ENCODE data around the gene SCN5A. TPM values are rescaled to one million over a fixed set of nuclear protein-coding genes. Genes with fewer than 3 reads are reported as not detected.

SCN5A gene
- polyA plus RNA-seq, 3 donors from 2014 or later = not detected

- no peak for DNase-seq
- Mint-ChIP-seq H3K27me3 (ENCODE audit: low read depth in 3 of 3) (peaks cover 0 to 4% (median 3%) of the 10 kb centered on the region in 3 donors), H3K36me3 (peaks cover 0 to 5% (median 0%) of the 10 kb centered on the region in 3 donors), H3K4me3 (no peak overlapping the region), H3K9me3 (peaks cover 0 to 2% (median 0%) of the 10 kb centered on the region in 6 donors), H3K27ac (no peak overlapping the region), H3K4me1 (no peaks in the 10 kb centered on the region)
Measured at GRCh38 chr3:38545550-38545949, 103.9 kb downstream of the SCN5A start.

- Mint-ChIP-seq H3K4me1 (no peaks in the 10 kb centered on the region), H3K36me3 (peaks cover 0 to 5% (median 0%) of the 10 kb centered on the region in 3 donors), H3K27me3 (ENCODE audit: low read depth in 3 of 3) (peaks cover 0 to 3% (median 2%) of the 10 kb centered on the region in 3 donors), H3K9me3 (peaks cover 0 to 2% (median 0%) of the 10 kb centered on the region in 6 donors), H3K27ac (no peak overlapping the region), H3K4me3 (no peak overlapping the region)
- DNase-seq = no peak
Measured at GRCh38 chr3:38544926-38545325, 104.6 kb downstream of the SCN5A start.

GRCh38 chr3:38543586-38543985 lies 105.9 kb downstream of the SCN5A start:
- no peak for DNase-seq
- Mint-ChIP-seq H3K4me3 (no peak overlapping the region), H3K27me3 (ENCODE audit: low read depth in 3 of 3) (peaks cover 0 to 3% (median 2%) of the 10 kb centered on the region in 3 donors), H3K4me1 (no peaks in the 10 kb centered on the region), H3K27ac (no peak overlapping the region), H3K9me3 (peaks cover 0 to 2% (median 0%) of the 10 kb centered on the region in 6 donors), H3K36me3 (peaks cover 0 to 5% (median 0%) of the 10 kb centered on the region in 3 donors)

GRCh38 chr3:38542401-38543298 lies 106.8 kb downstream of the SCN5A start:
- no peak for DNase-seq
- peaks cover 0 to 9% (median 0%) of the 10 kb centered on the region in 3 donors for H3K36me3 Mint-ChIP-seq
- no peak overlapping the region for H3K4me3 Mint-ChIP-seq
- H3K9me3 Mint-ChIP-seq = peaks cover 0 to 2% (median 0%) of the 10 kb centered on the region in 6 donors
- no peak overlapping the region for H3K27ac Mint-ChIP-seq
- H3K27me3 Mint-ChIP-seq (ENCODE audit: low read depth in 3 of 3) = peaks cover 0 to 3% (median 2%) of the 10 kb centered on the region in 3 donors
- H3K4me1 Mint-ChIP-seq = no peaks in the 10 kb centered on the region

GRCh38 chr3:38541806-38542205 lies 107.7 kb downstream of the SCN5A start:
- no peaks in the 10 kb centered on the region for H3K4me1 Mint-ChIP-seq
- H3K36me3 Mint-ChIP-seq = peaks cover 0 to 13% (median under 1%) of the 10 kb centered on the region in 3 donors
- H3K4me3 Mint-ChIP-seq = no peak overlapping the region
- DNase-seq = no peak
- no peak overlapping the region for H3K27ac Mint-ChIP-seq
- H3K9me3 Mint-ChIP-seq = peaks cover 0 to 2% (median 0%) of the 10 kb centered on the region in 6 donors
- peaks cover 0 to 3% (median 2%) of the 10 kb centered on the region in 3 donors for H3K27me3 Mint-ChIP-seq (ENCODE audit: low read depth in 3 of 3)

- peaks cover 0 to 2% (median 2%) of the 10 kb centered on the region in 3 donors for H3K27me3 Mint-ChIP-seq (ENCODE audit: low read depth in 3 of 3)
- no peak overlapping the region for H3K4me3 Mint-ChIP-seq
- H3K27ac Mint-ChIP-seq = no peak overlapping the region
- no peaks in the 10 kb centered on the region for H3K9me3 Mint-ChIP-seq
- no peaks in the 10 kb centered on the region for H3K4me1 Mint-ChIP-seq
- no peak for DNase-seq
- H3K36me3 Mint-ChIP-seq = peaks cover 3 to 19% (median 14%) of the 10 kb centered on the region in 3 donors
Measured at GRCh38 chr3:38538773-38539353, 110.6 kb downstream of the SCN5A start.

- H3K9me3 Mint-ChIP-seq = no peaks in the 10 kb centered on the region
- H3K27ac Mint-ChIP-seq = no peak overlapping the region
- no peaks in the 10 kb centered on the region for H3K27me3 Mint-ChIP-seq (ENCODE audit: low read depth in 3 of 3)
- no peaks in the 10 kb centered on the region for H3K4me1 Mint-ChIP-seq
- H3K4me3 Mint-ChIP-seq = no peak overlapping the region
- no peak for DNase-seq
- H3K36me3 Mint-ChIP-seq = peaks cover 3 to 15% (median 14%) of the 10 kb centered on the region in 3 donors
Measured at GRCh38 chr3:38536671-38537070, 112.8 kb downstream of the SCN5A start.

GRCh38 chr3:38534604-38535003 lies 114.9 kb downstream of the SCN5A start:
- Mint-ChIP-seq H3K4me1 (no peaks in the 10 kb centered on the region), H3K9me3 (no peaks in the 10 kb centered on the region), H3K27ac (no peak overlapping the region), H3K27me3 (ENCODE audit: low read depth in 3 of 3) (no peaks in the 10 kb centered on the region), H3K36me3 (peaks cover 3 to 22% (median 16%) of the 10 kb centered on the region in 3 donors), H3K4me3 (no peak overlapping the region)
- DNase-seq = no peak

GRCh38 chr3:38534180-38534579 lies 115.3 kb downstream of the SCN5A start:
- no peaks in the 10 kb centered on the region for H3K4me1 Mint-ChIP-seq
- H3K9me3 Mint-ChIP-seq = no peaks in the 10 kb centered on the region
- peaks cover 3 to 22% (median 18%) of the 10 kb centered on the region in 3 donors for H3K36me3 Mint-ChIP-seq
- DNase-seq = no peak
- H3K27ac Mint-ChIP-seq = no peak overlapping the region
- no peaks in the 10 kb centered on the region for H3K27me3 Mint-ChIP-seq (ENCODE audit: low read depth in 3 of 3)
- H3K4me3 Mint-ChIP-seq = no peak overlapping the region

- no peak overlapping the region for H3K4me3 Mint-ChIP-seq
- DNase-seq = no peak
- H3K36me3 Mint-ChIP-seq = peaks cover 3 to 22% (median 18%) of the 10 kb centered on the region in 3 donors
- no peak overlapping the region for H3K27ac Mint-ChIP-seq
- no peaks in the 10 kb centered on the region for H3K9me3 Mint-ChIP-seq
- H3K27me3 Mint-ChIP-seq (ENCODE audit: low read depth in 3 of 3) = no peaks in the 10 kb centered on the region
- H3K4me1 Mint-ChIP-seq = no peaks in the 10 kb centered on the region
Measured at GRCh38 chr3:38533285-38533976, 116.1 kb downstream of the SCN5A start.

- Mint-ChIP-seq H3K36me3 (peaks cover 6 to 22% (median 17%) of the 10 kb centered on the region in 3 donors), H3K4me1 (no peaks in the 10 kb centered on the region), H3K27me3 (ENCODE audit: low read depth in 3 of 3) (no peaks in the 10 kb centered on the region), H3K4me3 (no peak overlapping the region), H3K9me3 (no peaks in the 10 kb centered on the region), H3K27ac (no peak overlapping the region)
- DNase-seq = no peak
Measured at GRCh38 chr3:38532529-38532928, 117.0 kb downstream of the SCN5A start.

- no peaks in the 10 kb centered on the region for H3K4me1 Mint-ChIP-seq
- H3K9me3 Mint-ChIP-seq = no peaks in the 10 kb centered on the region
- no peak for DNase-seq
- peaks cover 21 to 43% (median 23%) of the 10 kb centered on the region in 3 donors for H3K36me3 Mint-ChIP-seq
- no peaks in the 10 kb centered on the region for H3K27me3 Mint-ChIP-seq (ENCODE audit: low read depth in 3 of 3)
- H3K27ac Mint-ChIP-seq = no peak overlapping the region
- H3K4me3 Mint-ChIP-seq = no peak overlapping the region
Measured at GRCh38 chr3:38528457-38528856, 121.0 kb downstream of the SCN5A start.

- no peak for DNase-seq
- H3K27ac Mint-ChIP-seq = peak overlapping the region in 1 of 6 donors; percentile 2
- no peaks in the 10 kb centered on the region for H3K27me3 Mint-ChIP-seq (ENCODE audit: low read depth in 3 of 3)
- H3K36me3 Mint-ChIP-seq = peaks cover 21 to 56% (median 23%) of the 10 kb centered on the region in 3 donors
- H3K4me1 Mint-ChIP-seq = no peaks in the 10 kb centered on the region
- H3K9me3 Mint-ChIP-seq = no peaks in the 10 kb centered on the region
- H3K4me3 Mint-ChIP-seq = no peak overlapping the region
Measured at GRCh38 chr3:38526792-38527191, 122.7 kb downstream of the SCN5A start.

Data from immature natural killer cell (primary cell).